Measurements from ENCODE around the gene GSTM1.
"Not testable (repeated sequence)": the region's sequence is repeated elsewhere in the genome, so short reads cannot be mapped to it uniquely, and the experiment has no call there.

Gene GSTM1

DNA sequence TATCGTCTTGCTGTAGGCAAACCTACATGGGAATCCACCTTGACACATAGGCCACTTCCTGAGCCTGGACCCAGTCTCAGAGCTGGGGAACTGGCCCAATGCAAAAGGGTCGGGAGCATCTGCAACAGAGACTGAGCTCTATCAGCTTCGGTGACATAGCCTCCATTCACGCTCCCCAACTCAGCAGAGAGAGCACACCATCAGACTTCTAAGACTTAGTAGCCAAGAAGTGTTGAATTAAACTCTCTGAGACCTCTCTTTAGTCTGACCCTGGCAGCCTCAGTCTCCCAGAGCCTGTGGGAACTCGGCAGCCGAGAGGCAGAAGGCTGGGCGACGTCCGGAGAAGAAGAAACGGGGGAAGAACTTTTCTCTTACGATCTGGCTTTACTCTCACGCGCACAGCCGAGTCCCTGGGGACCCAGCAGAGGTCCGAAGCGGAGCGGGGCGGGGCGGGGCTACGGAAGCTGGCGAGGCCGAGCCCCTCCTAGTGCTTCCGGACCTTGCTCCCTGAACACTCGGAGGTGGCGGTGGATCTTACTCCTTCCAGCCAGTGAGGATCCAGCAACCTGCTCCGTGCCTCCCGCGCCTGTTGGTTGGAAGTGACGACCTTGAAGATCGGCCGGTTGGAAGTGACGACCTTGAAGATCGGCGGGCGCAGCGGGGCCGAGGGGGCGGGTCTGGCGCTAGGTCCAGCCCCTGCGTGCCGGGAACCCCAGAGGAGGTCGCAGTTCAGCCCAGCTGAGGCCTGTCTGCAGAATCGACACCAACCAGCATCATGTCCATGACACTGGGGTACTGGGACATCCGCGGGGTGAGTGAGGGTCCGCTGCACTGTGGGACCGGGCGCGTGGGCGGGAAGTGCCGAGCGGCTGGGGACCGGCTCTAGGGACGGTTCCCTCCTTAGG, 31.8 kb upstream of the GSTM1 start, which contains the start of gene GSTM4:
TSS of gene GSTM4 (plus strand) at position 485 of the 905 bp plus-strand sequence. CDS start at position 776, 291 bp downstream.
- Mint-ChIP-seq H3K36me3 (ENCODE audit: low read depth) (no peaks in the 10 kb centered on the region), H3K9me3 (no peaks in the 10 kb centered on the region), H3K27ac (peak within 1 kb of the TSS; percentile 76), H3K4me3 (peak within 1 kb of the TSS; percentile 89), H3K27me3 (peaks cover 22% of the 10 kb centered on the region), H3K4me1 (ENCODE audit: low read depth) (peaks cover 14% of the 10 kb centered on the region)

DNA sequence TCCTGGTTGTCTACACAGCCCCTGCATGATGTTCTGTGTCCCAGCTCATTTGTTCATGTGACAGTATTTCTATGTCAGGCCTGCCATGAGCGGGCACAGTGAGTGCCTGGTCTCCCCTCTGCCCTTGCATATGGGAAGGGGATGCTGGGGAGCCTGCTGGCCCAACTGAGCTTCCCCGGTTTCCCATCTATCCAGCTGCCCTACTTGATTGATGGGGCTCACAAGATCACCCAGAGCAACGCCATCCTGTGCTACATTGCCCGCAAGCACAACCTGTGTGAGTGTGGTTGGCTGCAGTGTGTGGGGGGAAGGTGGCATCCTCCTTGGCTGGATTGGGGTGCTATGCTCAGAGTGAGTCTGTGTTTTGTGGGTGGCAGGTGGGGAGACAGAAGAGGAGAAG, 30.2 kb upstream of the GSTM1 start:
- peaks cover 16% of the 10 kb centered on the region for H3K27me3 Mint-ChIP-seq
- no peaks in the 10 kb centered on the region for H3K36me3 Mint-ChIP-seq (ENCODE audit: low read depth)
- no peak overlapping the region for H3K27ac Mint-ChIP-seq
- H3K4me1 Mint-ChIP-seq (ENCODE audit: low read depth): peaks cover 14% of the 10 kb centered on the region
- peak overlapping the region; percentile 21 for H3K4me3 Mint-ChIP-seq
- no peaks in the 10 kb centered on the region for H3K9me3 Mint-ChIP-seq

DNA sequence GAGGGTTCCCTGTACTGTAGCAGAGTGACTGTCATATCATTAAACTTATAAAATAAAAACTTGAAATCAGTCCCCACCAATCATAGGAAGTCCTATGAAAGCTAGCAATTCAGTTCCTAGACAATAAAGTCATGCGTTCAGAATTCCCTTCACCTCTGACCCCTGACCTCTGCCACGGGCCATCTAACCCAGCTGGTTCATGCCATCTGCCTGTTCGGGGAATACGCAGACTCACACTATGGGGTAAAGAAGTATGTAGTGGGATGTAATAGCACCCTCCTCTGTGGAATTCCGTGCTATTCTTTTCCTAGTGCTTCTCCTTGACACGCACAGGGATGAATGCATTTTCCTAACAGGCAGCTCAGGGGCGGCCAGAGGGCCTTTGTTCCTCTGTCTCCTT, 29.6 kb upstream of the GSTM1 start:
- Mint-ChIP-seq H3K4me1 (ENCODE audit: low read depth) (peaks cover 14% of the 10 kb centered on the region), H3K4me3 (no peak overlapping the region), H3K27ac (no peak overlapping the region), H3K27me3 (peaks cover 13% of the 10 kb centered on the region), H3K36me3 (ENCODE audit: low read depth) (no peaks in the 10 kb centered on the region), H3K9me3 (no peaks in the 10 kb centered on the region)

DNA sequence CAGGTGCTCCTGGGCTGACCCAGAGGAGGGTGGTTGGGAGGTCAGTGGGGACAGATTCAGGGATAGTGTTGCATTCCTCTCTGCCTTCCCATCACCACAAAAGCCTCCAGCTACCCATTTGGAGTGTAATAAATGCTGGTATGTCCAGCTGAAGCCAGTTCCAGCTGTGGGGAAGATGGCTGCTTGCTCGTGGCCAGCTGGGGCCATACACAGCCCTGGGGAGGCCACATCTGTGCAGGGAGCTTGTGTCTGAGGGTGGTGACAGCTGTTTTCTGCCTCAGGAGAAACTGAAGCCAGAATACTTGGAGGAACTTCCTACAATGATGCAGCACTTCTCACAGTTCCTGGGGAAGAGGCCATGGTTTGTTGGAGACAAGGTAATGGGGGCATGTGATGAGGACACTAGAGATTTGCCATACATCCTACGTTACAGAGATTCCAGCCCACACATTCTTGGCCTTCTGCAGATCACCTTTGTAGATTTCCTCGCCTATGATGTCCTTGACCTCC, 29.0 kb upstream of the GSTM1 start:
- Mint-ChIP-seq H3K4me1 (ENCODE audit: low read depth) (peaks cover 14% of the 10 kb centered on the region), H3K4me3 (no peak overlapping the region), H3K27ac (no peak overlapping the region), H3K27me3 (peaks cover 7% of the 10 kb centered on the region), H3K9me3 (no peaks in the 10 kb centered on the region), H3K36me3 (ENCODE audit: low read depth) (no peaks in the 10 kb centered on the region)

DNA sequence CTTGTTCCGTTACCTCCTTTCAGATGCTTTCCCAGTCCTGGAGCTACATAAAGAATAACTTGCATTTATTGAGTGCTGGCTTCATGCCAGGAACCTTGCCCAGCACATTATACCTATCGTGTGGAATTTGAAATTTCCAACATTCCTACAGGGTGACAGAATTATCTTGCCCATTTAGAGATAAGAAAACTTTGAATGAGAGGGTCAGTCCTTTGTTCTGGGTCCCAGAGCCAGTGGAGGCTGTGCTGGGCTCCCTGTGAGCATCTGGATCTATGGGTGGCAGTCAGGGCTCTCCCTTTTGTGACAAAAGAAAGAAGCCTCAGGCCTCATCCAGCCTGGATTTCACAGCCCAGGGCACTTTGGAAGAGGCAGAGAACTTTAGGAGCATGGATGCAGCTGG, 28.5 kb upstream of the GSTM1 start:
- Mint-ChIP-seq H3K4me3 (no peak overlapping the region), H3K4me1 (ENCODE audit: low read depth) (peaks cover 14% of the 10 kb centered on the region), H3K27ac (no peak overlapping the region), H3K9me3 (no peaks in the 10 kb centered on the region), H3K36me3 (ENCODE audit: low read depth) (no peaks in the 10 kb centered on the region), H3K27me3 (peaks cover 5% of the 10 kb centered on the region)

DNA sequence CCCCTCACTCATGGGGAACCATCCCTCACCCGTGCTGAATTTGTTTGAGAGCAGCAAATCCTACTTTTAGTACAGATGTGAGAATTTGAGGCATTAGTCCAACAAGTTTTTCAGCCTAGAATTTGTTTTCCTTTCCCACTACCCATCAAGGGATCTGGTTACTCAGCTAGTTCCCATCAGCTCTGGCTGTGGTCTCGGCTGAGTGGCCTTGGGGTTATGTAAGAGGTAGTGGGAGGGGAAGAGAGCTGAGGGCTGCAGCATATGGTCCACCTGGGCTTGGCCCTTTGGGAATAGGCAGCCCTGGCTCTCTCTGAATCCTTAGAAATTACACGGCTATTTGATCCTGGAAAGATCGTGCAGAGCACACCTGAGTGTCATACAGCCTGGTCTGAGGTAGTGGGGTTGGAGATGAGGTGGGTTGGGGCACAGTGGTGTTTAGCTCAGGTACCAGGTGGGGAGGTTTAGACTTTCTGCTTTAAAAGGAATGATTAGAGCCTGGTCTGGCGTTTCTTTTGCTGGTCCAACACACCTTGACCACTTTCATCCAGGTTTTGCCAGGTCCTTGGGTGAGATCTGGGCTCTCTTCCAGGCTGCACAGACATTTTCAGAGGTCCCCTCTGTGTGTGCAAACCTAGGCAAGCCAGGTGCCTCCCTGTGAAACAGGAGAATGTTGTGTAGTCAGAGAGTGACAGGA, 27.5 kb upstream of the GSTM1 start:
- no peaks in the 10 kb centered on the region for H3K36me3 Mint-ChIP-seq (ENCODE audit: low read depth)
- H3K4me3 Mint-ChIP-seq: no peak overlapping the region
- H3K4me1 Mint-ChIP-seq (ENCODE audit: low read depth): peaks cover 9% of the 10 kb centered on the region
- H3K9me3 Mint-ChIP-seq: no peaks in the 10 kb centered on the region
- no peak overlapping the region for H3K27ac Mint-ChIP-seq
- H3K27me3 Mint-ChIP-seq: no peaks in the 10 kb centered on the region

DNA sequence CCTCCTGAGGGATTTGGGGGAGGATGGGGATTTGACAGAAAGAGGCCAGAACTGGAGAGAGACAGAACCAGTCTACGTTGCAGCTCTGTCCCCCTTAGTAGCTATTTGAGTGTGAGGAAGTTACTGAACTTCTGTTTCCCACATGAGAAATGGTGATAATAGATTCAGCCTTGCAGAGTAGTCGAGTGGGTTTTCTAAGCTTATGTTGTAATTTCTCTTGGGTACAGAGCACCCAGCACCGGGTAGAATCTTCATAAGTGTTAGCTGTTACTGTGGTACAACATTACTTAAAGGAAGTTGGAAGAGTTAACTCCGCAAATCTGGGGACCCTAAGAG, 27.0 kb upstream of the GSTM1 start:
- H3K36me3 Mint-ChIP-seq (ENCODE audit: low read depth); H3K27ac Mint-ChIP-seq; H3K9me3 Mint-ChIP-seq; H3K4me1 Mint-ChIP-seq (ENCODE audit: low read depth); H3K27me3 Mint-ChIP-seq; H3K4me3 Mint-ChIP-seq: not testable (repeated sequence)

DNA sequence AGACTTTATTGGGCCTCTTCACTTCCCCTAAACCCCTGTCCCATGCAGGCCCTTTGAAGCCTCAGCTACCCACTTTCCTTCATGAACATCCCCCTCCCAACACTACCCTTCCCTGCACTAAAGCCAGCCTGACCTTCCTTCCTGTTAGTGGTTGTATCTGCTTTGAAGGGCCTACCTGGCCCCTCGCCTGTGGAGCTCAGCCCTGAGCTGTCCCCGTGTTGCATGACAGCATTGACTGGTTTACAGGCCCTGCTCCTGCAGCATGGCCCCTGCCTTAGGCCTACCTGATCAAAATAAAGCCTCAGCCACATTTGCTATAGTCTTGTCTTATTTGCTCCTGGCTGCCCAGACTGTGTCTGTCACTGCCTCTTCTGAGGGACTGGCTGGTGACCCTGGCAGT, 26.2 kb upstream of the GSTM1 start:
- H3K9me3 Mint-ChIP-seq: no peaks in the 10 kb centered on the region
- no peaks in the 10 kb centered on the region for H3K36me3 Mint-ChIP-seq (ENCODE audit: low read depth)
- no peak overlapping the region for H3K27ac Mint-ChIP-seq
- H3K4me1 Mint-ChIP-seq (ENCODE audit: low read depth): no peaks in the 10 kb centered on the region
- H3K27me3 Mint-ChIP-seq: no peaks in the 10 kb centered on the region
- no peak overlapping the region for H3K4me3 Mint-ChIP-seq

DNA sequence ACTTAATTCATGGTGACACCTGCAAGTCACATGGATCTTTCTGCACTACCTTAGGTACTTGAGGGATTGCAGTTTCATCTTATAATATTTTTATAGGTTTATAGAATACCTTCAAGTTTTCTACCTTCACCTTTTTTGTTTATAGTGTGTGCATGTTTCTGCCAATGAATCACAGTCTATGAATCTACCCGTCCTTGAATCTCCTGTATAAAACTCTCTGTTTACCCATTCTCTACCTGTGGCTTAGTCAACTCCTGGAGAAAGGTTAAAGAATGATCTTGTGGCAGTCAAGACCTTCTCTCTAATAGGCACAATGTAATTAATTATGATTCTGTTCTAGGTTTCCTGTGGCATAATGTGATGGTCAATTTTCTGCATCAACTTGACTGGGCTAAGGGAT, 22.9 kb upstream of the GSTM1 start:
- no peaks in the 10 kb centered on the region for H3K27me3 Mint-ChIP-seq
- no peaks in the 10 kb centered on the region for H3K9me3 Mint-ChIP-seq
- H3K27ac Mint-ChIP-seq: no peak overlapping the region
- no peaks in the 10 kb centered on the region for H3K36me3 Mint-ChIP-seq (ENCODE audit: low read depth)
- H3K4me1 Mint-ChIP-seq (ENCODE audit: low read depth): peaks cover 13% of the 10 kb centered on the region
- H3K4me3 Mint-ChIP-seq: no peak overlapping the region

DNA sequence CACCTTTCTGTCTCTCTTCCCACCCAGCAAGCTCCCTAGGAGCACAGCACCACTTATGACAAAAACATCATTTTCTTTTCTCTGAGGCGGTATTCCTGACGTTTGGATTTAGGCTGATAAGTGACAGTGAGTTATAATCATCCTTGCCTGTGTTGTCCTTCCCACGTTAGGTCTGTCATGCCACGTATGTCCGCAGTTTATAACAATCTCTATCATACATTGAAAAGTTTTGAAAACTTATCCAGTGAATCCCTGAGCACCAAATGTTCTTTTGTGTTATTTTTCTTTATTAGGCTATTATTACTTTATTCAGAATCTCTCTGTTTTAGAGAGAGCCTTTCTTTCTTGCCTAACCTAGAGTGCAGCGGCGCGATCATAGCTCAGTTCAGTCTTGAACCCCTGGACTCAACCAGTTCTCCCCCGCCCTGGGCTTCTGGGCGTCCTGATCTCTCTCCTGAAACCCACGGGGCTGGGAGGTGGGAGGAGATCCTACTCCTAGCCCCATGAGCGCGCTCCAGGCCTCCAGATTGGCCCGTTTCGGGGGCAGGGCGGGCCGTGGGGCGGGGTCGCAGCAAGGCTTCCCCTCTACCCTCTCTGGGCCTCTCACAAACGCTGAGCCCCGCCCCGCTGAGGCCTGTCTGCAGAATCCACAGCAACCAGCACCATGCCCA, 20.0 kb upstream of the GSTM1 start, which contains the start of gene GSTM2:
TSS of gene GSTM2 (plus strand) at position 606 of the 671 bp plus-strand sequence. CDS start at position 665, 59 bp downstream.
- H3K9me3 Mint-ChIP-seq: no peaks in the 10 kb centered on the region
- peaks cover 23% of the 10 kb centered on the region for H3K4me1 Mint-ChIP-seq (ENCODE audit: low read depth)
- peak within 1 kb of the TSS; percentile 70 for H3K4me3 Mint-ChIP-seq
- H3K27ac Mint-ChIP-seq: no peak within 1 kb of the TSS
- H3K36me3 Mint-ChIP-seq (ENCODE audit: low read depth): no peaks in the 10 kb centered on the region
- no peaks in the 10 kb centered on the region for H3K27me3 Mint-ChIP-seq

DNA sequence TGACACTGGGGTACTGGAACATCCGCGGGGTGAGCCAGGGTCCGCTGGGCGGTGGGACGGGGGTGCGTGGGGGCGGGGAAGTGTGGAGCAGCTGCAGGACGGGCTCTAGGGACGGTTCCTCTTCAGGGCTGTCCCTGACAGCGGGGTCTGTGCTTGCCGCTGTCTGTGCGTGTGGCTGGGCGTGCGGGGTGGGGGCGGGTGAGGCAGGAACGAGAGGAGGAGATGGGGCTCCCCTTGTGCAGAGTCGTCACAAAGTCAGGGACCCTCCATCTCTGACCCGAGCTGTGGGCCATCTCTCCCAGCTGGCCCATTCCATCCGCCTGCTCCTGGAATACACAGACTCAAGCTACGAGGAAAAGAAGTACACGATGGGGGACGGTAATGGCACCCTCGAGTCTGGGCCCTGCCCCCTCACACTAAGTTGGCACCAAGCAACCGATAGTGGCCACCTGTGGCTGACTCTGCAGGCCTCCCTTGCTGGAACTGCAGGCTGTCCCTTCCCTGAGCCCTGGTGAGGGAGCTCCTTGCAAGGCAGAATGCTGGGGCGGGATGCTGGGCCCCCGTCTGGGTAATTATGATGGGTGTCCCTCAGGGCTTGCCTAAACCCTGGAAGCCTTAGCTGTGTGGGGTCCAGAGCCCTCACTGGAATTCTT, 19.4 kb upstream of the GSTM1 start:
- H3K9me3 Mint-ChIP-seq: no peaks in the 10 kb centered on the region
- H3K4me1 Mint-ChIP-seq (ENCODE audit: low read depth): peaks cover 23% of the 10 kb centered on the region
- H3K36me3 Mint-ChIP-seq (ENCODE audit: low read depth): no peaks in the 10 kb centered on the region
- peak overlapping the region; percentile 70 for H3K4me3 Mint-ChIP-seq
- H3K27ac Mint-ChIP-seq: no peak overlapping the region
- no peaks in the 10 kb centered on the region for H3K27me3 Mint-ChIP-seq

DNA sequence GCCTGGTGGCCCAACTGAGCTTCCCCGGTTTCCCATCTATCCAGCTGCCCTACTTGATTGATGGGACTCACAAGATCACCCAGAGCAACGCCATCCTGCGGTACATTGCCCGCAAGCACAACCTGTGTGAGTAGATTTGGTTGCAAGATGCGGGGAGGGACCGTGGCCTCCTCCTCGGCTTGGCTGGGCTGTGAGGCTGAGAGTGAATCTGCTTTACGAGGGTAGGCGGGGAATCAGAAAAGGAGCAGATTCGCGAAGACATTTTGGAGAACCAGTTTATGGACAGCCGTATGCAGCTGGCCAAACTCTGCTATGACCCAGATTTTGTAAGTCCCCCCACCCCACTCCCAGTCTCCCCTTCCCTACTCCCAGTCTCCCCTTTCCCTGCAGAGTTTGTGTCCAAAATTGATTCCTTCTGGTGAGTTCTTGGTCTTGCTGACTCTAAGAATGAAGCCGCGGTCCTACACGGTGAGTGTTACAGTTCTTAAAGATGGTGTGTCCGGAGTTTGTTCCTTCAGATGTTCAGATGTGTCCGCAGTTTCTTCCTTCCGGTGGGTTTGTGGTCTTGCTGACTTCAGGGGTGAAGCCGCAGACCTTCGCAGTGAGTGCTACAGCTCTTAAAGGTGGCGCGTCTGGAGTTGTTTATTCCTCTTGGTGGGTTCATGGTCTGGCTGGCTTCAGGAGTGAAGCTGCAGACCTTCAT, 18.2 kb upstream of the GSTM1 start:
- H3K36me3 Mint-ChIP-seq (ENCODE audit: low read depth): no peaks in the 10 kb centered on the region
- H3K4me1 Mint-ChIP-seq (ENCODE audit: low read depth): peaks cover 23% of the 10 kb centered on the region
- peak overlapping the region; percentile 62 for H3K4me3 Mint-ChIP-seq
- no peaks in the 10 kb centered on the region for H3K9me3 Mint-ChIP-seq
- H3K27me3 Mint-ChIP-seq: no peaks in the 10 kb centered on the region
- peak overlapping the region; percentile 56 for H3K27ac Mint-ChIP-seq

DNA sequence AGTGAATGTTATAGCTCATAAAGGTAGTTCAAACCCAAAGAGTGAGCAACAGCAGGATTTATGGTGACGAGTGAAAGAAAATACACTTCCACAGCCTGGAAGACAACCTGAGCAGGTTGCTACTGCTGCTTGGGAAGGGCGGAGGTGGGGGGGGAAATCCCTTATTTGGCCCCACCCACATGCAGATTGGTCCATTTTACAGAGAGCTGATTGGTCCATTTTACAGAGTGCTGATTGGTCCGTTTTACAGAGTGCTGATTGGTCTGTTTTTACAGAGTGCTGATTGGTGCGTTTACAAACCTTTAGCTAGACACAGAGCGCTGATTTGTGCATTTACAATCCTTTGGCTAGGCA, 17.7 kb upstream of the GSTM1 start:
- Mint-ChIP-seq H3K4me3 (peak overlapping the region; percentile 62), H3K4me1 (ENCODE audit: low read depth) (peaks cover 23% of the 10 kb centered on the region)
- not testable (repeated sequence) for H3K27ac Mint-ChIP-seq; H3K36me3 Mint-ChIP-seq (ENCODE audit: low read depth); H3K27me3 Mint-ChIP-seq; H3K9me3 Mint-ChIP-seq

DNA sequence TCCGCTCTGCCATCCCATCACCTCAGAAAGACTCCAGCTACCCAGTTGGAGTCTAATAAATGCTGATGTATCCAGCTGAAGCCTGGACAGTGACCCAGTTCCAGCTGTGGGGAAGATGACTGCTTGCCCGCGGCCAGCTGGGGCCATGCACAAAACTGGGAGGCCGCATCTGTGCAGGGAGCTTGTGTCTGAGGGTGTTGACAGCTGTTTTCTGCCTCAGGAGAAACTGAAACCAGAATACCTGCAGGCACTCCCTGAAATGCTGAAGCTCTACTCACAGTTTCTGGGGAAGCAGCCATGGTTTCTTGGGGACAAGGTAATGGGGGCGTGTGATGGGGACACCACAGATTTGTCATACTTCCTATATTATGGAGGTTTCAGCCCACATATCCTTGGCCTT, 16.6 kb upstream of the GSTM1 start:
- Mint-ChIP-seq H3K36me3 (ENCODE audit: low read depth) (no peaks in the 10 kb centered on the region), H3K9me3 (no peaks in the 10 kb centered on the region), H3K27ac (no peak overlapping the region)

More for the DNA sequence above, 16.6 kb upstream of the GSTM1 start:
- Mint-ChIP-seq H3K27me3 (no peaks in the 10 kb centered on the region), H3K4me1 (ENCODE audit: low read depth) (peaks cover 23% of the 10 kb centered on the region), H3K4me3 (no peak overlapping the region)

Measured in stimulated activated naive CD8-positive, alpha-beta T cell treated with anti-CD3 and anti-CD28 coated beads, Interleukin-15, Interleukin-2, amounts not matched to agents 100 ng/mL and 50 ng/mL, for 24 hours (primary cell).